ENCODE results near the gene ITPR1.

GRCh38 chr3:4774531-4774930 lies 281.4 kb downstream of the ITPR1 start:
- TF ChIP-seq EZH2phosphoT487 (IDR thresholded peaks at IDR 0.05; ENCODE audit: borderline replicate concordance) = no peak
- TF ChIP-seq, protein P1, sequence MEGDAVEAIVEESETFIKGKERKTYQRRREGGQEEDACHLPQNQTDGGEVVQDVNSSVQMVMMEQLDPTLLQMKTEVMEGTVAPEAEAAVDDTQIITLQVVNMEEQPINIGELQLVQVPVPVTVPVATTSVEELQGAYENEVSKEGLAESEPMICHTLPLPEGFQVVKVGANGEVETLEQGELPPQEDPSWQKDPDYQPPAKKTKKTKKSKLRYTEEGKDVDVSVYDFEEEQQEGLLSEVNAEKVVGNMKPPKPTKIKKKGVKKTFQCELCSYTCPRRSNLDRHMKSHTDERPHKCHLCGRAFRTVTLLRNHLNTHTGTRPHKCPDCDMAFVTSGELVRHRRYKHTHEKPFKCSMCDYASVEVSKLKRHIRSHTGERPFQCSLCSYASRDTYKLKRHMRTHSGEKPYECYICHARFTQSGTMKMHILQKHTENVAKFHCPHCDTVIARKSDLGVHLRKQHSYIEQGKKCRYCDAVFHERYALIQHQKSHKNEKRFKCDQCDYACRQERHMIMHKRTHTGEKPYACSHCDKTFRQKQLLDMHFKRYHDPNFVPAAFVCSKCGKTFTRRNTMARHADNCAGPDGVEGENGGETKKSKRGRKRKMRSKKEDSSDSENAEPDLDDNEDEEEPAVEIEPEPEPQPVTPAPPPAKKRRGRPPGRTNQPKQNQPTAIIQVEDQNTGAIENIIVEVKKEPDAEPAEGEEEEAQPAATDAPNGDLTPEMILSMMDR (conservative IDR thresholded peaks at IDR 0.05; ENCODE audit: low read length) = no peak

Data from Loucy (cell line).